ENCODE measurements around the gene ETNK2.

GRCh38 chr1:204096931-204097330 lies 54.9 kb downstream of the ETNK2 start:
- TF ChIP-seq EP300 (IDR thresholded peaks at IDR 0.05) (no peak), CTCF (IDR thresholded peaks at IDR 0.05) (no peak), POLR2A (IDR thresholded peaks at IDR 0.05; ENCODE audit: low read depth) (no peak)
